SK-N-MC (cell line): ENCODE measurements around the gene ZBTB39.

Source experiments
- EZH2 ChIP-seq: fragments of 200-600 bp; sonication (generic); IDR thresholded peaks from one replicate; pipeline ENCODE4 v1.6.1; 2017; ENCODE audit warnings: antibody characterized with exemption
- FOXP2 ChIP-seq: optimal IDR thresholded peaks from 2 replicates; pipeline ENCODE3; 2011; ENCODE audit warnings: mild to moderate bottlenecking, moderate library complexity; ENCODE audit not compliant: insufficient read depth; ENCODE audit errors: extremely low read length, control extremely low read depth
- POLR2AphosphoS5 ChIP-seq: IDR thresholded peaks from 2 replicates; pipeline ENCODE4 v1.6.1; 2012; ENCODE audit warnings: mild to moderate bottlenecking, low read depth, low read length, borderline replicate concordance

GRCh38 chr12:57009949-57010626 lies 3.7 kb upstream of the ZBTB39 start:
- TF ChIP-seq EZH2 (no peak), POLR2AphosphoS5 (no peak), FOXP2 (no peak)
